Kidney (tissue), 14 donors: ENCODE data around the gene NSD2. TPM values are rescaled to one million over a fixed set of nuclear protein-coding genes. Genes with fewer than 3 reads are reported as not detected.

ENCODE experiments used
- DNase-seq, 5 donors: peaks; one replicate each; pipeline ENCODE4 v3.0.0-alpha.2; 2013 to 2020
- FAIRE-seq: peaks from 2 replicates; lab custom pipeline; 2012; peaks lifted over from hg19 to GRCh38; lab: Jason Lieb, UNC
- H3K27ac ChIP-seq, 2 donors: one replicate each; pipeline ENCODE4 v1.7.0; 2013; ENCODE audit warnings: low read depth in 2 of 2, low read length in 2 of 2, inconsistent platforms in 1 of 2
- H3K27me3 ChIP-seq: one replicate; pipeline ENCODE4 v1.7.1; 2013; ENCODE audit warnings: low read length, inconsistent platforms; ENCODE audit not compliant: control insufficient read depth, insufficient read depth
- H3K36me3 ChIP-seq, 3 donors: one replicate each; pipeline versions ENCODE4 v1.7.0 to v1.7.1; 2013; ENCODE audit warnings: low read length in 3 of 3, control low read depth in 1 of 3, inconsistent platforms in 1 of 3; ENCODE audit not compliant: insufficient read depth in 3 of 3, control insufficient read depth in 2 of 3
- H3K4me1 ChIP-seq, 3 donors: one replicate each; pipeline versions ENCODE4 v1.7.0 to v1.7.1; 2013; ENCODE audit warnings: low read length in 3 of 3, inconsistent platforms in 1 of 3, low read depth in 1 of 3; ENCODE audit not compliant: control insufficient read depth in 2 of 3, insufficient read depth in 2 of 3
- H3K4me3 ChIP-seq, 3 donors: one replicate each; pipeline versions ENCODE4 v1.7.0 to v1.8.1; 2013; ENCODE audit warnings: low read length in 3 of 3, control low read depth in 1 of 3, inconsistent platforms in 1 of 3
- H3K9ac ChIP-seq, 3 donors: one replicate each; pipeline versions ENCODE4 v1.7.0 to v1.7.1; 2013; ENCODE audit warnings: low read length in 3 of 3, control low read depth in 1 of 3, inconsistent platforms in 1 of 3
- H3K9me3 ChIP-seq, 3 donors: one replicate each; pipeline versions ENCODE4 v1.7.0 to v1.7.1; 2013; ENCODE audit warnings: low read length in 3 of 3, control low read depth in 1 of 3, inconsistent platforms in 1 of 3; ENCODE audit not compliant: control insufficient read depth in 2 of 3, insufficient read depth in 1 of 3
- intact Hi-C: fragments of 100-400 bp; cut with DNase I; formaldehyde crosslinking; loops from one replicate; pipeline ENCODE4 v1.11.1; 2022
- polyA plus RNA-seq: library from polyadenylated mRNA; stranded (reverse); fragments of 350-450 nt; fragmentation: Illumina TruSeq; extraction: RNeasy Lipid Tissue Mini Kit (QIAGEN cat#74804); gene quantifications from one replicate; pipeline ENCODE4 v1.2.3, GENCODE V29; 2014; ENCODE audit warnings: low read depth, low replicate concordance; ENCODE audit not compliant: insufficient read depth
- total RNA-seq: library from RNA; stranded (reverse); fragmentation: NEBNext Ultra II Directional; extraction: Animal tissue kit (Norgen Biotek cat#: 25700); gene quantifications from one replicate; pipeline ENCODE4 v1.2.1, GENCODE V29; 2021
- TF ChIP-seq, protein P1 (sequence below): IDR thresholded peaks from 3 replicates; pipeline ENCODE4 v1.5.1; 2012; ENCODE audit warnings: mild to moderate bottlenecking, moderate library complexity, borderline replicate concordance; ENCODE audit not compliant: insufficient read depth; ENCODE audit errors: extremely low read depth
- donor health status: control.
- donor health status: control.
- donor health status: control.
- donor health status: control.
- donor health status: control.
- donor health status: DM: yes; HTN: yes; CAD: no.
- donor health status: Normal renal cell carcinoma (clear cell type).

Gene NSD2
- total and polyA plus RNA-seq, 2 donors from 2014 or later: 5.5 to 51.2 TPM

DNA sequence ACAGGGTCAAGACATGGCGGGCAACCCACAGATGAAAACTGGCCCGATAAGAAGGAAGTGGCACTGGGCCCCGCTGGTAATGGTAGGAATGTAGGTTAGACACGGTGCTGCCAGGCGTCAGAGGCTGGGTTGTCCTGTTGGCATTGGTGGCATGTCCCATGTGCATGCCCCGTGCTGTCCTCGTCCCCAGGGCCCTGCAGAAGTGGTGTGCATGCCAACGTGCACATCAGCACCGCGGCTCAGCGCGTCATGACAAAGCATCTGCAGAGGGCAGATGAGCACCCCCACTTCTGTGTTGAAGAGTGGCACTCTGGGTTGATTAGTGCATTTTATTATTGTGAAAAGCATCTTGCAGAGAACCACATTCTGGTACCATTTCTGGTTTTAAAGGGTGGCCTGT is 102.0 kb downstream of the NSD2 start:
- no peaks in the 10 kb centered on the region for H3K4me1 ChIP-seq
- intact Hi-C loops: no loop called here
- FAIRE-seq (no peak), DNase-seq (peak in 1 of 5 donors; percentile 18)
- TF ChIP-seq, protein P1, sequence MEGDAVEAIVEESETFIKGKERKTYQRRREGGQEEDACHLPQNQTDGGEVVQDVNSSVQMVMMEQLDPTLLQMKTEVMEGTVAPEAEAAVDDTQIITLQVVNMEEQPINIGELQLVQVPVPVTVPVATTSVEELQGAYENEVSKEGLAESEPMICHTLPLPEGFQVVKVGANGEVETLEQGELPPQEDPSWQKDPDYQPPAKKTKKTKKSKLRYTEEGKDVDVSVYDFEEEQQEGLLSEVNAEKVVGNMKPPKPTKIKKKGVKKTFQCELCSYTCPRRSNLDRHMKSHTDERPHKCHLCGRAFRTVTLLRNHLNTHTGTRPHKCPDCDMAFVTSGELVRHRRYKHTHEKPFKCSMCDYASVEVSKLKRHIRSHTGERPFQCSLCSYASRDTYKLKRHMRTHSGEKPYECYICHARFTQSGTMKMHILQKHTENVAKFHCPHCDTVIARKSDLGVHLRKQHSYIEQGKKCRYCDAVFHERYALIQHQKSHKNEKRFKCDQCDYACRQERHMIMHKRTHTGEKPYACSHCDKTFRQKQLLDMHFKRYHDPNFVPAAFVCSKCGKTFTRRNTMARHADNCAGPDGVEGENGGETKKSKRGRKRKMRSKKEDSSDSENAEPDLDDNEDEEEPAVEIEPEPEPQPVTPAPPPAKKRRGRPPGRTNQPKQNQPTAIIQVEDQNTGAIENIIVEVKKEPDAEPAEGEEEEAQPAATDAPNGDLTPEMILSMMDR: no peak
- no peak overlapping the region for H3K27ac ChIP-seq
- H3K4me3 ChIP-seq: no peak overlapping the region
- H3K27me3 ChIP-seq: no peaks in the 10 kb centered on the region
- no peaks in the 10 kb centered on the region for H3K9me3 ChIP-seq
- H3K9ac ChIP-seq: no peak overlapping the region
- H3K36me3 ChIP-seq: peaks cover 0 to 4% (median 0%) of the 10 kb centered on the region in 3 donors

DNA sequence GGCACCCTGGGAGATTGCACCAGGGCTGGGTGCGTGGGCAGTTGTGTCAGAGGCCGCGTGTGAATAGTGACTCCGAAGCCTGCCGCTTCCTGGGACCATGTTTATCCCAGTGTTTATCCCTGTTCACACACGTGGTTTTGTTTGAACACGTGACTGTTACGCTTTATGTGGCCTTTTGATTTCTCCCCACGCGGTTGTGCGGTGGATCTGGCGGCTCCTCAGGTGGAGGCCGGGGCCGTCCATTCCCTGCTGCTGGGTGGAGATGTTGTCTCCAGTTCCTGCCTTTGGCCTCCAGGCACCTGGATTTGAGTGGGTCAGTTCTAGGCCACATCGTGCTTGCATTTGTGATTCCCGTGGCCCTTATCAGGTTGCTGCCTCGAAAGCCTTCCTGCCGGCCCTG is 102.5 kb downstream of the NSD2 start:
- H3K27ac ChIP-seq: no peak overlapping the region
- H3K9me3 ChIP-seq: no peaks in the 10 kb centered on the region
- TF ChIP-seq, protein P1: no peak
- no peaks in the 10 kb centered on the region for H3K27me3 ChIP-seq
- FAIRE-seq (no peak), DNase-seq (peak in 1 of 5 donors; percentile 16)
- no peaks in the 10 kb centered on the region for H3K4me1 ChIP-seq
- H3K36me3 ChIP-seq: peaks cover 2 to 4% (median 2%) of the 10 kb centered on the region in 3 donors
- intact Hi-C loops: no loop called here
- no peak overlapping the region for H3K9ac ChIP-seq
- no peak overlapping the region for H3K4me3 ChIP-seq

DNA sequence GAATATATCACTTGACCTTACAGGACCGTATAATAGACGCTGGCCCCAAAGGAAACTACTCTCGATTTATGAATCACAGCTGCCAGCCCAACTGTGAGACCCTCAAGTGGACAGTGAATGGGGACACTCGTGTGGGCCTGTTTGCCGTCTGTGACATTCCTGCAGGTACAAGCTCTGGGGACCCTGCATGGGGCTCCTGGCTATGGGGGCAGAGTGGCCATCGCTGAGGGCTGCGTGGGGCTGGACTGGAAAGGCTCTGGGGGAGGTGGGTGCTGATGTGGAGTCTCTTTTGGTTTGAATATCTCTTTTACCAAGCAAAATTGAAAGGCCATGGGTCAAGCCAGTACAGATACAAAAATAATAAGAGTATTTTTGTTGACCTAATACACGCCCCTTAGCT is 103.6 kb downstream of the NSD2 start:
- Histone ChIP-seq H3K4me1 (no peaks in the 10 kb centered on the region), H3K9ac (no peak overlapping the region), H3K9me3 (no peaks in the 10 kb centered on the region), H3K27ac (no peak overlapping the region), H3K4me3 (no peak overlapping the region), H3K36me3 (peaks cover 2 to 4% (median 2%) of the 10 kb centered on the region in 3 donors), H3K27me3 (no peaks in the 10 kb centered on the region)
- TF ChIP-seq, protein P1: no peak
- intact Hi-C loops: no loop called here
- peak in 1 of 5 donors; percentile 13 for DNase-seq
- FAIRE-seq: no peak

DNA sequence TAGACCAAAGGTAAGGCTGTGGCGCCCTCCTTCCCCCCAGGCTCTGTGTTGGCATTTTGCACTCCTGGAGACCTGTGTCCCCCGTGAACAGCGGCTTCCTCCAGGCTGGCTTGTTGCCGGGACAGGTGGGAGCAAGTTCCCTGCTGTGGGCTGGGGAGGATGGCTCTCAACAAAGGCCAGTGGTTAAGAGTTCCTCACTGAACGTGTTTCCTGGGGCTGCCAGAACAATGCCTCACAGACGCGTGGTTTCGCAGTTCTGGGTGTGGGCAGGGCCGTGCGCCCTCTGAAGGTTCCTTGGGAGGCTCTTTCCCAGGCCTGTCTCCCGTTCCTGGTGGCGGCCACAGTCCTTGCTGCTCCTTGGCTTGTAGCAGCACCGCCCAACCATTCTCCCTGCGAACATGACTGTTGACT is 104.2 kb downstream of the NSD2 start:
- no peak overlapping the region for H3K4me3 ChIP-seq
- TF ChIP-seq, protein P1: no peak
- H3K36me3 ChIP-seq: peaks cover 2 to 9% (median 2%) of the 10 kb centered on the region in 3 donors
- H3K4me1 ChIP-seq: no peaks in the 10 kb centered on the region
- DNase-seq: peak in 1 of 5 donors; percentile 9
- H3K27ac ChIP-seq: no peak overlapping the region
- H3K9ac ChIP-seq: no peak overlapping the region
- intact Hi-C loops: no loop called here
- H3K27me3 ChIP-seq: no peaks in the 10 kb centered on the region
- FAIRE-seq: no peak
- no peaks in the 10 kb centered on the region for H3K9me3 ChIP-seq
